Activated naive CD4-positive, alpha-beta T cell treated with anti-CD3 and anti-CD28 coated beads, Interleukin-2, amount 10 ng/mL, durations not matched to agents 7 days and 5 days (primary cell): ENCODE measurements around the gene SLC37A3.

Experiments
- CTCF ChIA-PET: fragments of 350-600 bp; sonication (Branson Sonifier 250); formaldehyde crosslinking; loops from one replicate; lab custom pipeline; 2021; ENCODE audit warnings: antibody characterized with exemption; lab: Charles Lee
- DNase-seq: peaks from one replicate; pipeline ENCODE4 v3.0.0-alpha.2; 2020
- H3K27ac Mint-ChIP-seq: one replicate; pipeline ENCODE4 v1.8.0; 2021; ENCODE audit warnings: mild to moderate bottlenecking, moderate library complexity, mixed read lengths
- H3K27me3 Mint-ChIP-seq: one replicate; pipeline ENCODE4 v1.8.0; 2021; ENCODE audit warnings: mild to moderate bottlenecking, mixed read lengths
- H3K36me3 Mint-ChIP-seq: one replicate; pipeline ENCODE4 v1.8.0; 2021; ENCODE audit warnings: mixed read lengths
- H3K4me1 Mint-ChIP-seq: one replicate; pipeline ENCODE4 v1.8.0; 2021; ENCODE audit warnings: mixed read lengths
- H3K4me3 Mint-ChIP-seq: one replicate; pipeline ENCODE4 v1.8.0; 2021; ENCODE audit warnings: mild to moderate bottlenecking, moderate library complexity, mixed read lengths
- H3K9me3 Mint-ChIP-seq: one replicate; pipeline ENCODE4 v1.8.0; 2021; ENCODE audit warnings: mixed read lengths

Gene SLC37A3

DNA sequence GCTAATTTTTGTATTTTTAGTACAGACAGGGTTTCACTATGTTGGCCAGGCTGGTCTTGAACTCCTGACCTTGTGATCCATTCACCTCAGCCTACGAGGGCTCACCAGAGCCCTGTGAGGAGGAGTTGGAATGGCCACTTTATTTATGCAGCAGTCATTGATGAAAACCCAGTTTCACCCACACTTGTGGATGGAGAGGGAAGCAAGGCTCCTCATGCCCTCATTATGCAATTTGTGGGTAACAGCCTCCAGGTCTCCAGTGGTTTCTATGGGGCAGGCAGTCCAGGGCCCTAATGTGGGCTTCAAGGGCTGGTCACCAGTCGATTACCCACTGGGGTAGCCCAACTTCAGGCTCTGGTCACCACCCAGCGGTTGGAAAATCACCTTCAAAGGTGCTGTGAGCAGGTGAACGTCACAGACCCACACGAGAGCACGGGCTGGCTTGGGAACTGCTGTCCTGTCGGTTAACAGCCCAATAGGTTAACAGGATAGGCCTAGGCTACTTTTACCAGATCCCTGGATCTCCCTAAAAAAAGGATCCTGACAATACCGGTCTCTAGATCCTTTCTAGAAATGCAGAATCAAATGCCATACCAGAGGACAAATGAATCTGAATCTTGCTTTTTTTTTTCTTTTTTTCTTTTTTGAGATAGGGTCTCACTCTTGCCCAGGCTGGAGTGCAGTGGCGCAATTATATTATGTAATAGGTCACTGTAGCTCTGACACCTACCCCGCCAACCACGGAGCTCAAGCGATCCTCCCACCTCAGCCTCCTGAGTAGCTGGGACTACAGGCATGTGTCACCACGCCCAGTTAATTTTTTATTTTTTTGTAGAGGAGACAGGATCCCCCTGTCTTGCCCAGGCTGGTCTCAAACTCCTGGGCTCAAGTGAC lies 97.8 kb downstream of the SLC37A3 start:
- no peak overlapping the region for H3K4me3 Mint-ChIP-seq
- no peak for DNase-seq
- H3K9me3 Mint-ChIP-seq, result no peaks in the 10 kb centered on the region
- CTCF ChIA-PET, result no interaction called here
- H3K27ac Mint-ChIP-seq, result no peak overlapping the region
- H3K36me3 Mint-ChIP-seq, result no peaks in the 10 kb centered on the region
- no peaks in the 10 kb centered on the region for H3K27me3 Mint-ChIP-seq
- H3K4me1 Mint-ChIP-seq, result peaks cover 6% of the 10 kb centered on the region

GRCh38 chr7:140298213-140298612 lies 100.1 kb downstream of the SLC37A3 start:
- Mint-ChIP-seq H3K9me3 (no peaks in the 10 kb centered on the region), H3K4me1 (peaks cover 2% of the 10 kb centered on the region), H3K27me3 (no peaks in the 10 kb centered on the region), H3K4me3 (no peak overlapping the region), H3K27ac (no peak overlapping the region), H3K36me3 (no peaks in the 10 kb centered on the region)
- CTCF ChIA-PET, result interaction anchor here (1.0 kb wide), 1 partner anchor 241 kb away, joined by 3 read pairs; no protein-coding TSS in a partner anchor
- DNase-seq, result no peak

GRCh38 chr7:140297192-140297591 lies 101.1 kb downstream of the SLC37A3 start:
- CTCF ChIA-PET, result interaction anchor here (0.7 to 1.0 kb wide), 2 partner anchors 44 to 57 kb away, joined by 3 to 4 read pairs; no protein-coding TSS in a partner anchor
- no peak overlapping the region for H3K27ac Mint-ChIP-seq
- no peaks in the 10 kb centered on the region for H3K9me3 Mint-ChIP-seq
- H3K27me3 Mint-ChIP-seq, result no peaks in the 10 kb centered on the region
- no peak for DNase-seq
- no peaks in the 10 kb centered on the region for H3K36me3 Mint-ChIP-seq
- H3K4me1 Mint-ChIP-seq, result peaks cover 2% of the 10 kb centered on the region
- H3K4me3 Mint-ChIP-seq, result no peak overlapping the region

- H3K27ac Mint-ChIP-seq, result no peak overlapping the region
- no peak overlapping the region for H3K4me3 Mint-ChIP-seq
- no peak for DNase-seq
- no peaks in the 10 kb centered on the region for H3K36me3 Mint-ChIP-seq
- H3K9me3 Mint-ChIP-seq, result no peaks in the 10 kb centered on the region
- CTCF ChIA-PET, result no interaction called here
- no peaks in the 10 kb centered on the region for H3K27me3 Mint-ChIP-seq
- H3K4me1 Mint-ChIP-seq, result peaks cover 2% of the 10 kb centered on the region
Measured at GRCh38 chr7:140295224-140295738, 103.0 kb downstream of the SLC37A3 start.

DNA sequence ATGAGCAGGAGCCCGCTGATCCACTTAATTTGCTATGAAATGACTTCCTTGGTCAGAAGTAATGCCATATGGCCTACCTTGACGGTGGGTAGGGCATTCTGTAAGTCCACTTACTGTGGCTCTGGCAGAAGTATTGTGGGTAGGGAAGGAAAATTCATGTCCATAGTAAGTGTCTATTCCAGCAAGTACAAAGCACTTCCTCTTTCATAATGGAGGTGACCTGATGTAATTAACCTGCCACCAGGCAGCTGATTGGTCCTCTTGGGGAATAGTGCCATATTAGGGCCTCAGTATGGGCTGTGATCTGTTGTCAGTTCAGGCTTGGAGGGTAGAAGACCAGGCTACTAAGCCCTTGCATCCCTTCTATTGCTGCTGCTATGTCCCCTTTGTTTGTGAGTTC lies 103.9 kb downstream of the SLC37A3 start:
- DNase-seq, result no peak
- Mint-ChIP-seq H3K9me3 (no peaks in the 10 kb centered on the region), H3K27ac (no peak overlapping the region), H3K4me3 (no peak overlapping the region), H3K36me3 (no peaks in the 10 kb centered on the region), H3K27me3 (no peaks in the 10 kb centered on the region), H3K4me1 (peaks cover 2% of the 10 kb centered on the region)
- CTCF ChIA-PET, result no interaction called here

DNA sequence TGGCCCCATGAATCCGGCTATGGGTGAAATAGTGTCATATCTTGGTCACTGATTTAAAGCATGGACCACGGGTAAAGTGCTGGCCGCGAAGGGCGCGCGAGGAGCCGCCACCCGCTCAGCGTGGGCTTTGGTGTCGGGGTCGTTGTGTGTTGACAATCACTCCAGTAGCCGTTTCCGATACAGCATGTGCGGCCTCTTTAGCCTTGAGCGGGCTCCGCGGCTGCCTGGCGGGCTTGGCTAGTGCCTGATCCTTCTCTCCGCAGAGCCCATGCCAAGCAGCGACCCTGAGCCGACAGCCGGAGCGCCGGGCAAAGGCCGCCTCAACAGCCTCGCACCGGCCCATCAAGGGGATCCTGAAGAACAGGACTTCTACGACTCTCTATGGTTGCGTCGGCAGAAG lies 105.9 kb downstream of the SLC37A3 start:
- H3K4me3 Mint-ChIP-seq, result no peak overlapping the region
- H3K27me3 Mint-ChIP-seq, result no peaks in the 10 kb centered on the region
- H3K9me3 Mint-ChIP-seq, result no peaks in the 10 kb centered on the region
- no peaks in the 10 kb centered on the region for H3K36me3 Mint-ChIP-seq
- no peaks in the 10 kb centered on the region for H3K4me1 Mint-ChIP-seq
- CTCF ChIA-PET, result interaction anchor here (1.6 kb wide), 1 partner anchor 12 kb away, joined by 7 read pairs; no protein-coding TSS in a partner anchor
- H3K27ac Mint-ChIP-seq, result no peak overlapping the region
- DNase-seq, result no peak

GRCh38 chr7:140289804-140290203 lies 108.5 kb downstream of the SLC37A3 start:
- Mint-ChIP-seq H3K27ac (no peak overlapping the region), H3K4me3 (no peak overlapping the region), H3K27me3 (no peaks in the 10 kb centered on the region), H3K4me1 (no peaks in the 10 kb centered on the region), H3K36me3 (no peaks in the 10 kb centered on the region), H3K9me3 (no peaks in the 10 kb centered on the region)
- CTCF ChIA-PET, result interaction anchor here (0.6 kb wide), 2 partner anchors 154 to 650 kb away, joined by 3 read pairs; no protein-coding TSS in a partner anchor
- no peak for DNase-seq

DNA sequence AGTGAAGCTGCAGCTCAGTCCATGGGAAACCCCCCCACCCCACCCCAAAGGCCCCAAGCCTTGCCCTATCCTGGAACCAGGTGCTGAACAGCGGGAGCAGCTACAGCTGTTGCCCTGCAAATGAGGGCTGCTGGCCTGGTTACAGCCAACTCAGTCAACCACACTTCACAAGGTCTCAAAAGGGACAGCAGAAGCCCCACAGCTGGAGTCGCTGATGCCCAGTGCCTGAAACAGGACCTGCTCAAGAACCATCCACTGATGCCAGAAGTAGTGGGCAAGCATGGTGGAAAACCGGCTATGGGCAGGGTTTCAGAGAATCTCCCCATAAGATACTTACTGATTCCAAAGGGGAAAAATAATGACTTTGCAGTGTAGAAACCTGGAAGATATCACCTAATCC lies 110.3 kb downstream of the SLC37A3 start:
- Mint-ChIP-seq H3K27me3 (no peaks in the 10 kb centered on the region), H3K36me3 (no peaks in the 10 kb centered on the region), H3K9me3 (no peaks in the 10 kb centered on the region), H3K4me3 (no peak overlapping the region), H3K4me1 (no peaks in the 10 kb centered on the region), H3K27ac (no peak overlapping the region)
- CTCF ChIA-PET, result no interaction called here
- DNase-seq, result no peak

- no peaks in the 10 kb centered on the region for H3K4me1 Mint-ChIP-seq
- no peak overlapping the region for H3K4me3 Mint-ChIP-seq
- no peak for DNase-seq
- no peak overlapping the region for H3K27ac Mint-ChIP-seq
- H3K36me3 Mint-ChIP-seq, result no peaks in the 10 kb centered on the region
- no peaks in the 10 kb centered on the region for H3K9me3 Mint-ChIP-seq
- H3K27me3 Mint-ChIP-seq, result peaks cover 7% of the 10 kb centered on the region
- CTCF ChIA-PET, result interaction anchor here (0.7 kb wide), 1 partner anchor 851 kb away, joined by 3 read pairs; no protein-coding TSS in a partner anchor
Measured at GRCh38 chr7:140285938-140286337, 112.4 kb downstream of the SLC37A3 start.

GRCh38 chr7:140284062-140284461 lies 114.3 kb downstream of the SLC37A3 start:
- H3K27ac Mint-ChIP-seq, result no peak overlapping the region
- no peak for DNase-seq
- CTCF ChIA-PET, result no interaction called here
- no peaks in the 10 kb centered on the region for H3K4me1 Mint-ChIP-seq
- H3K4me3 Mint-ChIP-seq, result no peak overlapping the region
- no peaks in the 10 kb centered on the region for H3K9me3 Mint-ChIP-seq
- peaks cover 15% of the 10 kb centered on the region for H3K27me3 Mint-ChIP-seq
- H3K36me3 Mint-ChIP-seq, result no peaks in the 10 kb centered on the region
